GM12874 (cell line): ENCODE results near the gene GNB1L.

Experiments used
- CTCF ChIP-seq: IDR thresholded peaks from 2 replicates; pipeline ENCODE4 v1.5.1; 2011; ENCODE audit warnings: low read depth, mild to moderate bottlenecking, control low read depth, low read length, moderate library complexity; ENCODE audit not compliant: insufficient read depth

GNB1L gene

GRCh38 chr22:19764636-19765476 lies 89.8 kb downstream of the GNB1L start:
- TF ChIP-seq CTCF = no peak

- TF ChIP-seq CTCF = no peak
These were observed 90.4 kb downstream of the GNB1L start for GRCh38 chr22:19764299-19764593.

GRCh38 chr22:19763458-19764298 lies 91.0 kb downstream of the GNB1L start:
- no peak for TF ChIP-seq CTCF

GRCh38 chr22:19762568-19763457 lies 91.9 kb downstream of the GNB1L start:
- no peak for TF ChIP-seq CTCF

GRCh38 chr22:19761725-19762567 lies 92.7 kb downstream of the GNB1L start:
- TF ChIP-seq CTCF = no peak

GRCh38 chr22:19760951-19761724 lies 93.5 kb downstream of the GNB1L start:
- no peak for TF ChIP-seq CTCF
